Uterus (tissue), 2 donors: ENCODE measurements around the gene ELK4.

Experiments
- POLR2A ChIP-seq, 2 donors: fragments of 450-650 bp; IDR thresholded peaks; one replicate each; pipeline ENCODE4 v1.6.1; 2016; ENCODE audit warnings: antibody characterized with exemption in 2 of 2, mild to moderate bottlenecking in 1 of 2, moderate library complexity in 1 of 2
- TF ChIP-seq, protein P1 (sequence below), 4 experiments: fragments of 200-600 bp in 2 of 4; fragments of 450-650 bp in 2 of 4; sonication (generic) in 2 of 4; IDR thresholded peaks; one replicate each; pipeline ENCODE4 v1.5.1; 2016 to 2019; ENCODE audit warnings: antibody characterized with exemption in 4 of 4, mild to moderate bottlenecking in 2 of 4, moderate library complexity in 1 of 4

DNA sequence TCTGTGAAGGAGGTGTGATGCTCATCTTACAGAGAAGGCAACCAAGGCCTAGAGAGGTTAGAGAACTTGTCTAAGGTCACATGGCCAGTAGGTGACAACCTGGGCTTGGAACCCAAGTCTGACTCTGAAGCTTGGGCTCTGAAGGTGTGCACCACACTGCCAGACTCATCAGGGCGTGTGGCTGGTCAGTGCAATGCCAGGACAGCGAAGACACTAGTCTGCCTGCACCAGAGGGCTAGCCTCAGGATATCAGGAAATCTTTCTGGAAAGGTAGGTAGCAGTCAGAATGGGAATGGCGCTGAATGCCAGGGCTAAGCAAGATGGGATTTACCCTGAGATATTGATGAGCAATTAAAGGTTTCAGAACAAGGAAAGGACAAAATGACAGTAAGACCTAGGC, 34.9 kb downstream of the ELK4 start:
- TF ChIP-seq, protein P1, sequence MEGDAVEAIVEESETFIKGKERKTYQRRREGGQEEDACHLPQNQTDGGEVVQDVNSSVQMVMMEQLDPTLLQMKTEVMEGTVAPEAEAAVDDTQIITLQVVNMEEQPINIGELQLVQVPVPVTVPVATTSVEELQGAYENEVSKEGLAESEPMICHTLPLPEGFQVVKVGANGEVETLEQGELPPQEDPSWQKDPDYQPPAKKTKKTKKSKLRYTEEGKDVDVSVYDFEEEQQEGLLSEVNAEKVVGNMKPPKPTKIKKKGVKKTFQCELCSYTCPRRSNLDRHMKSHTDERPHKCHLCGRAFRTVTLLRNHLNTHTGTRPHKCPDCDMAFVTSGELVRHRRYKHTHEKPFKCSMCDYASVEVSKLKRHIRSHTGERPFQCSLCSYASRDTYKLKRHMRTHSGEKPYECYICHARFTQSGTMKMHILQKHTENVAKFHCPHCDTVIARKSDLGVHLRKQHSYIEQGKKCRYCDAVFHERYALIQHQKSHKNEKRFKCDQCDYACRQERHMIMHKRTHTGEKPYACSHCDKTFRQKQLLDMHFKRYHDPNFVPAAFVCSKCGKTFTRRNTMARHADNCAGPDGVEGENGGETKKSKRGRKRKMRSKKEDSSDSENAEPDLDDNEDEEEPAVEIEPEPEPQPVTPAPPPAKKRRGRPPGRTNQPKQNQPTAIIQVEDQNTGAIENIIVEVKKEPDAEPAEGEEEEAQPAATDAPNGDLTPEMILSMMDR (IDR thresholded peaks at IDR 0.05): no peak
- TF ChIP-seq POLR2A (IDR thresholded peaks at IDR 0.05): no peak
